HG03139 (cell line): ENCODE measurements around the gene LCE3E.

Experiments used
- ATAC-seq: cut with Tn5 transposase; IDR thresholded peaks from one replicate; pipeline ENCODE4 v1.9.1; 2021; ENCODE audit not compliant: unreplicated experiment

Gene LCE3E

GRCh38 chr1:152517237-152517811 is 49.3 kb downstream of the LCE3E start:
- ATAC-seq = no peak

- no peak for ATAC-seq
Measured at GRCh38 chr1:152516082-152516481, 50.5 kb downstream of the LCE3E start.
